Memory B cell (primary cell): ENCODE measurements around the gene OR6C76.
"Not testable (repeated sequence)": the region's sequence is repeated elsewhere in the genome, so short reads cannot be mapped to it uniquely, and the experiment has no call there.

Experiments
- ATAC-seq: fragments of 150-1000 bp; cut with Tn5 transposase; 2 replicates; pipeline ENCODE4 v1.10.0; 2021; ENCODE audit warnings: low read depth, mild to moderate bottlenecking, moderate library complexity
- DNase-seq, 2 donors: peaks; one replicate each; pipeline ENCODE4 v3.0.0; 2022; ENCODE audit warnings: low spot score in 2 of 2
- H3K27ac Mint-ChIP-seq: one replicate; pipeline ENCODE4 v1.8.0; 2022; ENCODE audit warnings: mild to moderate bottlenecking, moderate library complexity, mixed read lengths
- H3K27me3 Mint-ChIP-seq: one replicate; pipeline ENCODE4 v1.8.0; 2022; ENCODE audit warnings: mixed read lengths
- H3K36me3 Mint-ChIP-seq: one replicate; pipeline ENCODE4 v1.8.0; 2022; ENCODE audit warnings: mild to moderate bottlenecking, mixed read lengths
- H3K4me1 Mint-ChIP-seq: one replicate; pipeline ENCODE4 v1.8.0; 2022; ENCODE audit warnings: mixed read lengths
- H3K4me3 Mint-ChIP-seq: one replicate; pipeline ENCODE4 v1.8.0; 2022; ENCODE audit warnings: mild to moderate bottlenecking, moderate library complexity, mixed read lengths
- H3K9me3 Mint-ChIP-seq: one replicate; pipeline ENCODE4 v1.8.0; 2022; ENCODE audit warnings: mixed read lengths

OR6C76 gene

DNA sequence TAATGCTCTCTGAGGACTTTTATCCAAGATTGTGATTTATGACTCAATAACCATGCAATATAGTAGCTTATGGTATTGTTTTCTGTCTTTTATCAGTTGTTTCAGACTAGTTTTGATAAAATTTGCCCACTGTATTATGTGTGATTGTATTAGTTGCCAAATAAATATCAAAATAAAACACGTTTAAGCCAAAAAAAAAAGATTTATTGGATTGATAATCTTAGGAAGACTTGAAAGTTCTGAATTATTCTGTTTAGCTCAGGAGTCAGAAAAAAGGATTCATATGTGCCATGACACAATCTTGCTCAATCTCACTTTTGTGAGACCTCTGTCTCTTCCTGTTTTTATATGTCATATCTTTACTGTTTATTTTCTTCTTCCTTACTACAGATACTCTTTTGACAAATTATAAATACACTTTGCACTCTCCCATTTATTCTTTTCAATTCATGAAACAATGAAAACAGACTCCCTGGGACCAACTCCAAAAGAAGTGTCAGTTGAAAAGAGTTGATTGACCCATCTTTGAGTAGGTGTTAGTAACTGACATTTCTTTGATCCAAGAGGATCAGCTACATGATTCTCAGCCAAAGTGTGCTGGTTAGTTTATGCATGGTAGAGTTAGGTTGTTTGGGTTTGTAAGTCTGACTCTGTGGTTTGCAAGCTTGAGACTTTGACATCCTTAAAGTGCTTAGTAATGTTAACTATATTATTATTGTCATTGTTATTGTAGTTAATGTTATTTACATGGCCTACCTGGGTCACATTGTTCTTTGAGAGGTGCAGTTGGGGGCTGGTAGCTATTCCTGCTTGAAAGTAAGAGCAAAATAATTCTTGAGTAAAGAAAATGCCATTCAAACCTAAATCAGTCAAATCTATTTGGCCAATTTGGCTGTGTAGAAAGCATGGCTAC is 2.5 kb downstream of the OR6C76 start:
- ATAC-seq: no peak
- H3K36me3 Mint-ChIP-seq: peaks cover 2% of the 10 kb centered on the region

DNA sequence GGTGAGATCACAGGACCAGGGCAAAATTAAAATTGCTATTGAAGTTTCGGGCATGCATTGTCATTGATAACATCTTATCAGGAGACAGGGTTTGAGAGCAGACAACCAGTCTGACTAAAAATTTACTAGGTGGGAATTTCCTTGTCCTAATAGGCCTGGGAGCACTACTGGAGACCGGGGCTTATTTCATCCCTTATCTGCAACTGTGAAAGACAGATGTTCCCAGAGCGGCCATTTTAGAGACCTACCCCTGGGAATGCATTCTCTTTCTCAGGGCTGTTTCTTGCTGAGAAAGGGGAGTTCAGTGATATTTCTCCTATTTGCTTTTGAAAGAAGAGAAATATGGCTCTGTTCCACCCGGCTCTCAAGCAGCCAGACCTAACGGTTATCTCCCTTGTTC is 15.2 kb downstream of the OR6C76 start:
- H3K4me3 Mint-ChIP-seq, ATAC-seq, H3K27ac Mint-ChIP-seq, H3K36me3 Mint-ChIP-seq, H3K27me3 Mint-ChIP-seq, DNase-seq, H3K4me1 Mint-ChIP-seq: not testable (repeated sequence)
- H3K9me3 Mint-ChIP-seq: peaks cover 12% of the 10 kb centered on the region

More for the DNA sequence above, 2.5 kb downstream of the OR6C76 start:
- no peak overlapping the region for H3K4me3 Mint-ChIP-seq
- no peak overlapping the region for H3K27ac Mint-ChIP-seq
- H3K4me1 Mint-ChIP-seq: no peaks in the 10 kb centered on the region
- peaks cover 4% of the 10 kb centered on the region for H3K27me3 Mint-ChIP-seq
- DNase-seq: no peak
- peaks cover 2% of the 10 kb centered on the region for H3K9me3 Mint-ChIP-seq

DNA sequence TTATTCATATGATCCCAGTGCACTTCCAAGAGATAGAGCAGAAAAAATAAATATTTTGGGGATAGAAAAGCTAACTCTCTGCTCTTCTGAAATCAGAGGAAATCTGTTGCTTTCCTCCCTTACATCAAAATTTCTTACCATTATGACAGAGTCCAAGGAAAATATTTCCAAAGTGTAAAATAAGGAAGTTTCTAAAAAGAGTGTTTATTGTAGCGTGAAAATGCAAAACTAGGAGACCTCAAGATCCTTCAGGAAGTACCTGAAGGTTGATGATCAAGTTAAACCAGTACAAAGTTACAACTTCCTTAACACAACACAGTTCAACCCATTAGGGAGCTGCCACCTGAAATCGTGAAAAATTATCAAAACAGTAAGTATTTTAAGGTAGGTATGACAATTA is 17.7 kb downstream of the OR6C76 start, which contains the start of gene OR6C2:
TSS of gene OR6C2 (plus strand) at position 301 of the 400 bp plus-strand sequence. CDS start 8,138 bp downstream, outside the sequence.
- H3K36me3 Mint-ChIP-seq: no peaks in the 10 kb centered on the region
- no peak within 1 kb of the TSS for H3K27ac Mint-ChIP-seq
- no peak within 1 kb of the TSS for H3K4me3 Mint-ChIP-seq
- ATAC-seq (no peak), DNase-seq (no peak)
- peaks cover 1% of the 10 kb centered on the region for H3K27me3 Mint-ChIP-seq
- peaks cover 10% of the 10 kb centered on the region for H3K9me3 Mint-ChIP-seq
- H3K4me1 Mint-ChIP-seq: peaks cover 7% of the 10 kb centered on the region

- H3K4me1 Mint-ChIP-seq: peaks cover 7% of the 10 kb centered on the region
- H3K36me3 Mint-ChIP-seq: no peaks in the 10 kb centered on the region
- peaks cover 6% of the 10 kb centered on the region for H3K9me3 Mint-ChIP-seq
- peaks cover 1% of the 10 kb centered on the region for H3K27me3 Mint-ChIP-seq
- ATAC-seq (no peak), DNase-seq (no peak)
- no peak overlapping the region for H3K27ac Mint-ChIP-seq
- H3K4me3 Mint-ChIP-seq: no peak overlapping the region
Observed at GRCh38 chr12:55445357-55445756, 19.3 kb downstream of the OR6C76 start.

GRCh38 chr12:55446326-55446725 is 20.3 kb downstream of the OR6C76 start:
- no peak for ATAC-seq
- no peak for DNase-seq
- no peak overlapping the region for H3K4me3 Mint-ChIP-seq
- H3K36me3 Mint-ChIP-seq: no peaks in the 10 kb centered on the region
- peaks cover 2% of the 10 kb centered on the region for H3K9me3 Mint-ChIP-seq
- peaks cover 7% of the 10 kb centered on the region for H3K4me1 Mint-ChIP-seq
- H3K27me3 Mint-ChIP-seq: peaks cover 1% of the 10 kb centered on the region
- no peak overlapping the region for H3K27ac Mint-ChIP-seq

GRCh38 chr12:55448825-55449224 is 22.8 kb downstream of the OR6C76 start:
- Mint-ChIP-seq H3K27ac (no peak overlapping the region), H3K4me1 (peaks cover 6% of the 10 kb centered on the region), H3K9me3 (no peaks in the 10 kb centered on the region), H3K27me3 (peaks cover 1% of the 10 kb centered on the region), H3K36me3 (no peaks in the 10 kb centered on the region), H3K4me3 (no peak overlapping the region)
- DNase-seq (no peak), ATAC-seq (no peak)

- not testable (repeated sequence) for H3K27ac Mint-ChIP-seq, DNase-seq, H3K36me3 Mint-ChIP-seq, H3K9me3 Mint-ChIP-seq, ATAC-seq, H3K27me3 Mint-ChIP-seq, H3K4me3 Mint-ChIP-seq
- H3K4me1 Mint-ChIP-seq: peaks cover 15% of the 10 kb centered on the region
Observed at GRCh38 chr12:55464926-55465325, 38.9 kb downstream of the OR6C76 start.

DNA sequence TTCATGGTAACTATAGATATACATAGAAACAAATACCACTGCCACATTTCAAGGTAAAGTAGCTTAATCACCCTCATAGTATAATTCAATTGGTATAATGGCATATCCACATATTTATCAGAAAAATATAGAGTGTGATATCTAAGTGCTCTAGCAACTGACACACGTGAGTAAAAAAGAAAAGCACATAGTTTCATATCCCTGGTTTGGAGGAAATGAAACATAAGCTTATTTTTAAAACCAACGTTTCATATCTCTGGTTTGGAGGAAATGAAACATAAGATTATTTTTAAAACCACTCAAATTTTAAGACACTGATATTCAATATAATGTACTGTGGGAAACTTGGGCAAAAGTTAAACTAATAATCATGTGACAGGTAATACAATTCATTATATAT is 41.8 kb downstream of the OR6C76 start:
- H3K9me3 Mint-ChIP-seq: peaks cover 4% of the 10 kb centered on the region
- DNase-seq: no peak
- H3K27me3 Mint-ChIP-seq: no peaks in the 10 kb centered on the region
- peak overlapping the region; percentile 5 for H3K4me3 Mint-ChIP-seq
- H3K36me3 Mint-ChIP-seq: peaks cover 3% of the 10 kb centered on the region
- peak; percentile 83 for ATAC-seq
- peaks cover 15% of the 10 kb centered on the region for H3K4me1 Mint-ChIP-seq
- no peak overlapping the region for H3K27ac Mint-ChIP-seq

DNA sequence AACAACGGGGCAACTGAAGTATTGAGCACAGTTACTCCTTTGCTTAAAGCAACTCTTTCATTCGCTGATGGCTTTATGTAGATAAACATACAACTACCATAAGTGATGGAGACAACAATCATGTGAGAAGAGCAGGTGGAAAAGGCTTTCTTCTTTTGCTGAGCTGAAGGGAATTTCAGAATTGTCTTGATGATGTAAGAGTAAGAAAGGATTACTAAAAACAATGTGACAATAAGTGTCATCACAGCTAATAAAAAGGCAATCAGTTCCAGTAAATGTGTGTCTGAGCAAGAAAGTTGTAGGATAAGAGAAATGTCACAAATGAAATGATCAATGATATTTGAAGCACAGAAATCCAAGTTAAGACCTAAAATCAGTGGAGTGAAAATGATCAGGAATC is 43.2 kb downstream of the OR6C76 start:
- no peaks in the 10 kb centered on the region for H3K27me3 Mint-ChIP-seq
- H3K36me3 Mint-ChIP-seq: peaks cover 3% of the 10 kb centered on the region
- peaks cover 15% of the 10 kb centered on the region for H3K4me1 Mint-ChIP-seq
- no peak overlapping the region for H3K4me3 Mint-ChIP-seq
- DNase-seq: no peak
- no peak for ATAC-seq
- no peaks in the 10 kb centered on the region for H3K9me3 Mint-ChIP-seq
- H3K27ac Mint-ChIP-seq: no peak overlapping the region

DNA sequence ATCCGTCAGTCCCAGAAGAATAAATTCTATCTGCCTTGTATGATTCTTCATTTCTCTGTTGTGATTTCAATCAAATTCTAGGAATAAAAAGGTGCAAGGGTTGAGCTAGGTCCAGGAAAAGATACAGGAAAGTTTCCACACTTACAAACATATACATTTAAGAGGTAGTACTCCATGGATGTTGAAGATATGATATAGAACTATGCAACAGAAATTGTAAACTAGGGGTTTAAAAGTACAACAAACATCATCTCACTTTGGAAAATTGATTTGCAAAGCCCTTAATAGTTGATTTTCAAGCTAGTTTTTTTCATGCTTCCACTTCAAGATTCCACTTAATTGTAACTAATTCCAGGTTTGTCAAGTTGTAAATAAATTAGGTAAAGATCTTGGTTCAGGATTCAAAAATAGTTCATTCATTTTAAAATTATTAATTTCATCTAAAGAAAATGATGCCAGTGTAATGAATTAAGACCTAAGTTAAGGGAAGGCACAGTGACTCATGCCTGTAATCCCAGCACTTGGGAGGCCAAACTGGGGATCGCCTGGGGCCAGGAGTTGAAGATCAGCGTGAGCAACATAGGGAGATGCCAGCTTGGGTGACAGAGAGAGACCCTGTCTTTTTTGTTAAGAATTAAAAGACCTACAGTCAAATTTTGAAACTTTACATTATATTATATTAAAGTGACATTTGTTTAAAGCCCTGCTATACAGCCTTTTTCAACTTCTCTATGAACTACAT is 44.2 kb downstream of the OR6C76 start, which contains the start of gene OR6C70:
TSS of gene OR6C70 (minus strand) at position 51 of the 742 bp plus-strand sequence. CDS start at position 51, 0 bp downstream.
- no peak within 1 kb of the TSS for H3K27ac Mint-ChIP-seq
- no peak within 1 kb of the TSS for H3K4me3 Mint-ChIP-seq
- no peak for ATAC-seq
- no peaks in the 10 kb centered on the region for H3K9me3 Mint-ChIP-seq
- no peaks in the 10 kb centered on the region for H3K27me3 Mint-ChIP-seq
- peaks cover 15% of the 10 kb centered on the region for H3K4me1 Mint-ChIP-seq
- no peak for DNase-seq
- H3K36me3 Mint-ChIP-seq: no peaks in the 10 kb centered on the region

DNA sequence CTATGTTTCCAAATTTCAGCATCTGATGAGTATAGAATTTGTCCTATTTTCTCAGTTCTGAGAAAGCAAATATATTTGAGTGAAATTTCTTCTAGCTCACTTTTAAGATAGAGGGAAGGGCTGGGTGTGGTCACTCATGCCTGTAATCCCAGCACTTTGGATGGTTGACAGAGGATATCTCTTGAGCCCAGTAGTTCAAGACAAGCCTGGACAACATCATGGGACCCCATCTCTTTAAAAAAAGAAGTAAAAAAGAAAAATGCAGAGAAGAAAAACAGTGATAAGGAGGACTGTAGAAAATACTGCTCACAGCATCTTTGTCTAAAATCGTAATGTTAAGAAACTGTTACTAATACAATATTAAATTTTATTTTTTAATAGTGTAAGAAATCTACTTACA is 46.2 kb downstream of the OR6C76 start:
- Mint-ChIP-seq H3K36me3 (no peaks in the 10 kb centered on the region), H3K4me3 (no peak overlapping the region), H3K4me1 (peaks cover 7% of the 10 kb centered on the region), H3K27ac (no peak overlapping the region), H3K27me3 (no peaks in the 10 kb centered on the region), H3K9me3 (no peaks in the 10 kb centered on the region)
- DNase-seq (no peak), ATAC-seq (no peak)
